GM12872 (cell line): ENCODE data around the gene ARMC12.

Experiments used
- CTCF ChIP-seq: IDR thresholded peaks from 3 replicates; pipeline ENCODE4 v1.5.1; 2011; ENCODE audit warnings: low read depth, mild to moderate bottlenecking, low read length, moderate library complexity; ENCODE audit not compliant: insufficient read depth

The ARMC12 gene

DNA sequence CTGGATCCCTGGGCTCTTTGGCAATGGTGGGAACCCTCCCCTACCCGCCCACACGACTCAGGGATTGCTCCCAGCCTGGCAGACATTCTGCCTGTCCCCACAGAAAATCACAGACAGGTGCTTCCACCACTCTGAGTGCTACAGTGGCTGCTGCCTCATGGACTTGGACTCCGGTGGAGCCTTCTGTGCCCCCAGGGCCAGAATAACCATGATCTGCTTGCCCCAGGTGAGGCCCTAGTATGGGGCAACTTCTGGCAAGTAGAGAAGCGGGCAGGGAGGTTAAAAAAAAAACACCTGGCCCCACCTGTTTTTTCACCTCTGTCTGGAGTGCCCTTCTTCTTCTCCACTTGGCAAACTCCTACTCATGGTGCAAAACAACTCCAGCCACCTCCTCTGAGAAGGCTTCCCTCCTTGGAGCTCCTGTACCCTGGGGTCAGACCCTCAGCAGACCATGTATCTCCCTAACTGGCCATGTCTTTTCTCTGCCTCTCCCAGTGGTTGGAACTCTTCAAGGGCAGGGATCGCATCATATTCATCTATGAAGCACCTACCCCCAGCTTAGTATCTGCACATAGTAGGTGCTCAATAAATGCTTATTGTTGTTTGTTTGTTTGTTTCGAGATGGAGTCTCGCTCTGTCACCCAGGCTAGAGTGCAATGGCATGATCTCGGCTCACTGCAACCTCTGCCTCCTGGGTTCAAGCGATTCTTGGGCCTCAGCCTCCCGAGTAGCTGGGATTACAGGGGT lies 40.7 kb downstream of the ARMC12 start:
- no peak for TF ChIP-seq CTCF

DNA sequence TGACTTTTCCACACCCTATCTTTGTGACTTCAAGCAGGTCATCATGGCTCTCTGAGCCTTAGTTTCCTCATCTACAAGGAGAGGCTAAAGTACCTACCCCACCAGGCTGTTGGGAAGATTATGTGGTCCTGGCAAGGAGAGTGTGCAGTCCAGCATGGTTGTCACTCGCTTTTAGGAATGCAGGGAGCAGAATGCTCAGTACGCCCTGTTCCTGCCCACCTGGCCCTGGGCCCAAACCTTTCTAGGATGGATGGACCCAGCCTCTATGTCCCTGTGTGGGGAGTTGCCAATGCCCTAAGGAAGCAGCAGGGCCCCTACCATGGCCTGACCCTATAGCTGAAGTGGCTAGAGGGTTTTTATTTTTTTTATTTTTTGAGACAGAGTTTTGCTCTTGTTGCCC lies 41.6 kb downstream of the ARMC12 start:
- no peak for TF ChIP-seq CTCF

- TF ChIP-seq CTCF: no peak
Observed at GRCh38 chr6:35780719-35781118, 43.9 kb downstream of the ARMC12 start, which contains the start of gene CLPSL1. Gene CLPSL1 (plus strand): TSS chr6:35781019. CDS start chr6:35781111, 92 bp downstream.

DNA sequence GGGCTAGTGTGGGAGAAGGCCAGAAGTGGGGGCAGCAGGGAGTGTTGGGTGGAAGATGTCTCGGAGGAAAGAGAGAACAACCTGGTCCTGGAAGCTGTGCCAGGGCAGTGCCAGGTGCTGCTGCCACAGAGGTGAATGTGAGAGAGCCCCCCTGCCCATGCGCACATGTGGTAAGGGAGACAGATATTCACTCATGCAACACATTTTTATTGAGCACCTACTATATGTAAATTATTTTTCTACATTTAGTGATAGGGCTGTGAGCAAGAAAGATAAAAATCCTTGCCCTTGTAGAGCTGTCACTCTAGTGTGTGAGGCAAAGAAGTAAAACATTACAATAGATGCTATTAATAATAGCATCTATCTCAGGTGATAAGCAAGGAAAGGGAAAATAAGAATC lies 44.5 kb downstream of the ARMC12 start:
- no peak for TF ChIP-seq CTCF

GRCh38 chr6:35782424-35782823 lies 45.6 kb downstream of the ARMC12 start:
- no peak for TF ChIP-seq CTCF

- TF ChIP-seq CTCF: no peak
Observed at GRCh38 chr6:35784200-35784599, 47.4 kb downstream of the ARMC12 start.

DNA sequence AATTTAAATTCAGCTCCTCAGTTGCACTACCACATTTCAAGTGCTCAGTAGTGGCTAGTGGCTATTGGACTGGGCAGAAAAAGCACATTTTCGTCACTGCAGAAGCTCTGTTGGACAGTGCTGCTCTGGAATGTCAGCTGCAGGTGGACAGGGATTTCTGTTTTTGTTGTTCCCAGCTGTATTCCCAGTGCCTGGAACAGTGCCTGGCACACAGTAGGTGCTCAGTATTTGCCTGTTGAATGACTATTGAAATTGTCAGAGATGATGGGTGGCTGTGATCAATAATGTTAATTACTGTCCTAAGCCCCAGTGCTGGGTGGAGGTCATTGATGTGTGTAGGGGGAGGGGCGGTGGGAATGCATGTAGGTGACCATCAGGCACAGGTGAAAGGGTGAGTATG lies 49.4 kb downstream of the ARMC12 start:
- no peak for TF ChIP-seq CTCF
